GM18498 (cell line): Measurements from ENCODE around the gene ARSI.
"Not testable (repeated sequence)": the region's sequence is repeated elsewhere in the genome, so short reads cannot be mapped to it uniquely, and the experiment has no call there.

Experiments used
- ATAC-seq: cut with Tn5 transposase; IDR thresholded peaks from one replicate; pipeline ENCODE4 v1.9.1; 2021; ENCODE audit warnings: mild to moderate bottlenecking, moderate library complexity; ENCODE audit not compliant: unreplicated experiment

Gene ARSI

GRCh38 chr5:150248946-150249345, 53.8 kb downstream of the ARSI start:
- ATAC-seq = no peak

DNA sequence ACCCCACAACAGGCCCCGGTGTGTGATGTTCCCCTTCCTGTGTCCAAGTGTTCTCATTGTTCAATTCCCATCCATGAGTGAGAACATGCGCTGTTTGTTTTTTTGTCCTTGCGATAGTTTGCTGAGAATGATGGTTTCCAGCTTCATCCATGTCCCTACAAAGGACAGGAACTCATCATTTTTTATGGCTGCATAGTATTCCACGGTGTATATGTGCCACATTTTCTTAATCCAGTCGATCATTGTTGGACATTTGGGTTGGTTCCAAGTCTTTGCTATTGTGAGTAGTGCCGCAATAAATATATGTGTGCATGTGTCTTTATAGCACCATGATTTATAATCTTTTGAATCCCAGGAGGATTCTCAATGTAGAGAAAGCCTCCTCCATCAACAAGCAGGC, 54.2 kb downstream of the ARSI start:
- ATAC-seq = not testable (repeated sequence)

- ATAC-seq = no peak
Measured at GRCh38 chr5:150247726-150248125, 55.0 kb downstream of the ARSI start.

DNA sequence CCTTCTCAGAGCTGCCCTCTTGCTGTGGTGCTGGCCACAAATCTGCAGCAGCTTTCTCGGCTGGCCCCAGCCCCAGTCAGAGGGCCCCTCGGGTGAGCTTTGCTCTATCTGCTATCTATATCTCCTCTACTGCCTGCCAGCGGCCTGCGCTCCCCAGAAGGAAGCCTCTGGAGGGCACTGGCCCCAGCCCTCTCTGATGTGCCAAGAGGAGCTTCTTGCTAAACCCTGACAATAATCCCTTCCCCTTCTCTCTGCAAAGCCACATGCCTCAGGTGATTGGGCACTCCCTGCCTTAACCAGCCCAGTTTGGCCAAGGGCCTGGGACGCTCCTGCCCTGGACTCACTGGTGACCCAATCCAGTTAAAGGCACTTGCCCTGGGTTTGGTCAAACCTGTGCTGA, 55.9 kb downstream of the ARSI start:
- no peak for ATAC-seq

GRCh38 chr5:150246429-150246828, 56.3 kb downstream of the ARSI start:
- no peak for ATAC-seq
